ENCODE data around the gene FBXL15.

FBXL15 gene

GRCh38 chr10:102398172-102399020, 22.2 kb upstream of the FBXL15 start:
- no peak for DNase-seq

- DNase-seq: peak; percentile 83
Measured at GRCh38 chr10:102399217-102400021, 21.2 kb upstream of the FBXL15 start.

GRCh38 chr10:102400076-102400475, 20.6 kb upstream of the FBXL15 start:
- DNase-seq: no peak

GRCh38 chr10:102400598-102401341, 19.9 kb upstream of the FBXL15 start:
- no peak for DNase-seq

- no peak for DNase-seq
Measured at GRCh38 chr10:102401342-102401654, 19.3 kb upstream of the FBXL15 start.

GRCh38 chr10:102401735-102402511, 18.7 kb upstream of the FBXL15 start:
- DNase-seq: no peak

GRCh38 chr10:102402512-102402896, 18.1 kb upstream of the FBXL15 start:
- DNase-seq: no peak

GRCh38 chr10:102403115-102403514, 17.5 kb upstream of the FBXL15 start:
- no peak for DNase-seq

GRCh38 chr10:102404361-102405107, 16.1 kb upstream of the FBXL15 start:
- no peak for DNase-seq

- no peak for DNase-seq
Measured at GRCh38 chr10:102405108-102405571, 15.5 kb upstream of the FBXL15 start.

GRCh38 chr10:102405632-102406031, 15.0 kb upstream of the FBXL15 start:
- DNase-seq: no peak

GRCh38 chr10:102406815-102407214, 13.8 kb upstream of the FBXL15 start:
- DNase-seq: no peak

GRCh38 chr10:102407425-102408130, 13.1 kb upstream of the FBXL15 start:
- DNase-seq: no peak

GRCh38 chr10:102408131-102408727, 12.4 kb upstream of the FBXL15 start:
- DNase-seq: no peak

- peak; percentile 60 for DNase-seq
Measured at GRCh38 chr10:102408728-102409603, 11.7 kb upstream of the FBXL15 start.

GRCh38 chr10:102409604-102410428, 10.8 kb upstream of the FBXL15 start:
- no peak for DNase-seq

GRCh38 chr10:102410429-102411073, 10.1 kb upstream of the FBXL15 start:
- no peak for DNase-seq

Measured in effector CD4-positive, alpha-beta T cell (primary cell).